ENCODE measurements around the gene HTD2.

The HTD2 gene

GRCh38 chr3:58293516-58293915 is 12.8 kb upstream of the HTD2 start:
- no peak for DNase-seq

- DNase-seq, result no peak
Observed at GRCh38 chr3:58296269-58296668, 10.1 kb upstream of the HTD2 start.

DNA sequence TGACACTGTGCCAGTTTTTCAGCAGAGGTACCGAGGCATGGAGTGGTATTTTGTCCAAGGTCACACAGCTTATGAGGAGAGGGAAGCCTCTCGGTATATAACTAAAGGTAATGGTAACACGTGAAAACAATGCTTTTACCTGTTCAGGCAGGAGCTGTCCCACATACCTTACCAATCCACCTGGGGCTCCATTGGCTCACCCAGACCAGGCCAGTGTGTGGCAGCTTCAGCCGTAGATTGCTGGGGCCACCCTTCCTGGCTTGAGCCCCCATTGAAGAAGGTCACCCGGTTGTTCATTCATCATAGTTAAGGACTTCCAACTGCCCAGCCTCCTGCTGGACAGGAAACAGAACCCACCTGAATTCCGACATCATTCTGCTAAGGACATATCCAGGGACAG is 9.5 kb upstream of the HTD2 start:
- DNase-seq, result no peak

DNA sequence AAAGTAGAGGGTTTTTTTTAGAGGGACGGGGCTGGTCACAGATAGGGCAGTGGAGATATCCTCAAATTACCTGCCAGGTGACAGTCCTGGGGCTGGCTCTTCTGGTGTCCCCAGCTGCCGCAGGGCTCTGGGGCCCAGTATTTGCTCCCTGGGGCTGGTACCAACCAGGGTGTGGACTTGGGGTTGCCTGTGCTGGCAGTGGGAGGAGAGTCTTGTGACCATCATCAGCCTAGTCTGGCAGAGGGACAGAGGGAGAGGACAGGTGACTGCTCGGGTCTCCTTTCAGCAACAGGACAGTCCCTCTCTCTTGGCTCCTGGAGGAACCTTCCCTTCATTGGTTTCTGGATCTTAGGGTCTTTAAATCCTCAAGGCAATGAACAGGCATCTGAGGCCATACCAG is 8.1 kb upstream of the HTD2 start:
- no peak for DNase-seq

DNA sequence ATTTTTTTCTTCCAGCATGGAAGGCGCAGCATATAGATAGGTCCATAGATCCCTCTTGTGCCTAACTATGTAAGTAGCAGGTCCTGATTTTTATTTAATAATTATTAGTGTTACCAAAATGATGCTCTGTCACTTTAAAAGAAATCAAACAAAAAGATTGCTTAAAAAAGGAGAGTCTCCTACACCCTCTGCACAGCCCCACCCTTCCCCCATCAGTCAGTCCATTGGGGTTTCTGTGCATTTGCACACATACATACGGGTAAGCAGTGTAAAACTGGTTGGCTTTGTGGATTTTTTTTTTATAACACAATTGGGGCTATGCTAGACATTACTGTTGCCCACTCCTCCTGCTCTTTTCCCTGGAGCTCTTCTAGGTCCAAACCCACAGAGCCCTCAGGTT is 7.2 kb upstream of the HTD2 start:
- no peak for DNase-seq

GRCh38 chr3:58299839-58300516 is 6.3 kb upstream of the HTD2 start:
- no peak for DNase-seq

GRCh38 chr3:58307639-58308215 is 1.4 kb downstream of the HTD2 start:
- DNase-seq, result peak; percentile 63

DNA sequence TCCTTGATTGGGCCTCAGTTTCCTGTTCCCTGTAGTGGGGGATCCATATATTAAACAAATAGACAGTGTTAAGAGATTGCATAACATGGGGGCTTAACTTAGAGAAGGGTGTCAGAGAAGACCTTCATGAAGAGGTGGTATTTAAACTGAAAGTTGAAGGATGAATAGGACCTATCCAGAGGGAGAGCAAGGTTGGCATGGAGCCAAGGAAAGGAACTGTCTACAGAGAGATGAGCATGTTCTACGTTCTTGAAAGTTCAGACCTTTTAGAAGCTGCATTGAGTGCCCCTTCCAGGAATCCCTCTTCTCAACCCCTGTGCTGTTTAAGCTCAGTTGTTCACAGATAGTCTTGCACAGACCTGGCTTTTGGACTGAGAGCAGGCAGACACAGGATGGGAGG is 2.4 kb downstream of the HTD2 start:
- DNase-seq, result no peak

DNA sequence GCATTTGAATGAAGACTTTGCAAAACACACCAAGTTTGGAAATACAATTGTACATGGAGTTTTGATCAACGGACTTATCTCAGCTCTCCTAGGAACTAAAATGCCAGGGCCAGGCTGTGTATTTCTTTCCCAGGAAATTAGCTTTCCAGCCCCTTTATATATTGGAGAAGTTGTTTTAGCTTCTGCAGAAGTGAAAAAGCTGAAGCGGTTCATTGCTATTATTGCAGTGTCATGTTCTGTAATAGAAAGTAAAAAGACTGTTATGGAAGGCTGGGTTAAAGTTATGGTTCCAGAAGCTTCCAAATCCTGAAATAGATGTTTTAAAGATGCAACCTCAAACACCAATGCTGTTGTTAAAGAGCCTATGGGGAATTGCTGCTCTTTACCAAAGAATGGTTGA is 11.5 kb downstream of the HTD2 start:
- no peak for DNase-seq

DNA sequence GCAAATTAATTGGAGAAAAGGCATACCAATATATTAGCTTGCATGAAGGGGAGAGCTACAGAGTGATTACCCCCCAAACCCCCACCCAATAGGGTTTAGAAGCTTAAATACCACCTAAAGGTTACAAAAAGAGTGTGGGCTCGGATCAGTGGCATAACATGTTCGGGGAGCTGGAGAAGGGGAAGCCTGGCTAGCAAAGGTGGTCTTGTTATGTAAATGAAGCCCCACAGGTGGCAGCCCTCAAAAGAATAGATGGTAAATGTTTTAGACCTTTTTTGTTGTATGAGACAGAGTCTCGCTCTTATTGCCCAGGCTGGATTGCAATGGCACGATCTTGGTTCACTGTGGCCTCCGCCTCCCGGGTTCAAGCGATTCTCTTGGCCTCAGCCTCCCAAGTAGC is 15.5 kb downstream of the HTD2 start:
- DNase-seq, result no peak

- no peak for DNase-seq
Observed at GRCh38 chr3:58322793-58323192, 16.5 kb downstream of the HTD2 start.

DNA sequence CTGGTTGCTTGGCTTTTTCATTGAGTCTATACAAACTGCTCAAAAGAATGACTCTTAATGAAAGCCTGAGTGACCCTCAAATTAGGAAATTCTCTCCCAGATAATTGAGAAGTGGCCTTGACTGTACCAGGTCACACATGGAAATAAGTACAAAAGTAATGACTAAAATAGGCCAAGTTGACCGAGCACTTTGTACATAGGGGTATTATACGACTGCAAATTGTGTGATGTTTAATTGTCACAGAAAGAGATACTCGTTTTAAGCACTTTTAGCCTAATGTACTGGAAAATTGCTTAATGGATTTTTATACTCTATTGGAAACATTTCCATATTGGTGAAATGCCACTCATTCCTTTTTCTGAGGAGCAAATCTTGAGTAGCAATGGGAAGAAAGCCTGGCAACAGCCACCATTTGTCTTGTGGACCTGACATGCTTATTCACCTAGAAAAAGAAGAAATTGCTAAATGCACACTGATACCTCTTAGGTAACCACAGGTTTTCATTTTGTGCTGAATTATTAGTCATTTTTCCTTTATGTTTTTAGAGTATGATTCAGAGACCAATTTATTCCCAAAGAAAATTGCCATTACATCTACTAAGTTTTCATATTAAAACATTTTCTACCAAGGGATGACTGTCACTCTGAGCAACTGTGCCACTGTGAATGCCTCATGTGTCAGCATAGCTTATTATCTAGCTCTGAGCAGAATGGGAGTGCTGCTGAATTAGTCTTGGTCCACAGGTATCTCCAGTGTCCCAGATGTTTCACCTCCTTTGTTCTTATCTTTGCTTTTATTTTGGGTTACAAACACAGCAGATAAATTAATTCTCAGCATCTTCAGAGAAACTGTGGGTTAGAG is 17.4 kb downstream of the HTD2 start:
- no peak for DNase-seq

- peak; percentile 11 for DNase-seq
Observed at GRCh38 chr3:58324391-58325390, 18.4 kb downstream of the HTD2 start.

DNA sequence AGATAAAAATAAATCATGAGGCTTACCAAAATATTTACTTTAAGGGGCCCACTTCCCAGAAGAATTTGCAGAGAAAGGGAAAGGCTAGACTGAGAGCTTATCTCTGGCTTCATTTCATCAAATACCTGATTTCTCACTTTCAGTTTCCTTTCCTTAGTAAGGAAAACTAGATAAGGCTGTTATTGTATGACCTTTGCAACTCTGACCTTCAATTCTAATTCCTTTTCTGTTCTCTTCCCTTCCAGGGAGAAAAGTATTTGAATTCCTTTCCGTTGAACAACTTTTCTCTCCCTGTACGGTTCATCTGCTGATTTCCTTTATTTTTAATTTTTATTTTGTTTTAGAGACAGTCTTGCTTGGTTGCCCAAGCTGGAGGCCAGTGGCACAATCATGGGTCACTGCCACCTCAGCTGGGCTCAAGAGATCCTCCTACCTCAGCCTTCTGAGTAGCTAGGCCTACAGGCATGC is 19.2 kb downstream of the HTD2 start:
- DNase-seq, result no peak

- no peak for DNase-seq
Observed at GRCh38 chr3:58326267-58326900, 20.1 kb downstream of the HTD2 start.

- no peak for DNase-seq
Observed at GRCh38 chr3:58329150-58329921, 23.0 kb downstream of the HTD2 start.

GRCh38 chr3:58329922-58330413 is 23.6 kb downstream of the HTD2 start:
- no peak for DNase-seq

- no peak for DNase-seq
Observed at GRCh38 chr3:58331593-58332152, 25.4 kb downstream of the HTD2 start.

DNA sequence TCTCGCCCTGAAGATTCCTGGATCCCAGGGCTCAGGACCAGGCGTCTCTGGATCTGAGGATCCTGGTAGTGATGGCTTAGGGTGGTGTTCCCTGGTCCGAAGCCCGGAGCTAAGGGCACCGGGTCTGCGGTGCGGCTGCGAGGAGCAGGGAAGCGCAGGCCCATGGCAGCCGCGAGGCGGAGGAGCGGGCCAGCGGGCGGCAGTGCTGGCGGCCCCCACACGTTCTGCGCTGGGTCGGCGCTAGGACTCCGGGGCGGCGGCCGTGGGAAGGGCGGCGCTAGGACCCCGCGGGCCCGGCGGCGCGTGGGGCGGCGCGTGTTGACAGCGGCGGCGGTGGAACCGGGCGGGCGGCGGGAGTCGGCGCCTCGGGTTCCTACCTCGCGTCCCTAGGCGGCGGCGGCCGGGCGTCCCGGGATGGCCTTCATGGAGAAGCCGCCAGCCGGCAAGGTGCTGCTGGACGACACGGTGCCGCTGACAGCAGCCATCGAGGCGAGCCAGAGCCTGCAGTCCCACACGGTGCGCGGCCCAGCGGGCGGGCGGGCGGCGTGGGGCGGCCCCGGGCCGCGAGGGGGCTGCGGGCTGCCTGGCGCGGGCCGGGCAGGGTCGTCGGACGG is 26.4 kb downstream of the HTD2 start, which contains the start of gene PXK:
Gene PXK, plus strand, starts transcription at position 318 of the 614 bp plus-strand sequence. Its CDS starts 97 bp downstream, at position 415.
- DNase-seq, result peak; percentile 73

Measured in CD4-positive, alpha-beta T cell treated with Interleukin-4 for 4 hours (primary cell).